Panc1 (cell line): ENCODE data around the gene WDR35. TPM values are rescaled to one million over a fixed set of nuclear protein-coding genes. Genes with fewer than 3 reads are reported as not detected.

Experiments used
- ATAC-seq: fragments of 200-7000 bp; cut with Tn5 transposase; 2 replicates; pipeline ENCODE4 v1.9.1; 2020; ENCODE audit warnings: mild to moderate bottlenecking, moderate library complexity
- BruUV-seq: library from RNA; stranded (reverse); fragments of 400-500 nt; replicated peaks from 2 replicates; lab custom pipeline; 2021; lab: Mats Ljungman, UMichigan
- CTCF ChIA-PET: fragments of 300-600 bp; sonication (Branson Sonifier 250); formaldehyde crosslinking; loops from one replicate; lab custom pipeline; 2022; ENCODE audit warnings: antibody characterized with exemption; lab: Charles Lee
- POLR2A ChIA-PET: fragments of 300-600 bp; sonication (Branson Sonifier 250); formaldehyde crosslinking; loops from one replicate; lab custom pipeline; 2022; ENCODE audit warnings: antibody characterized with exemption; lab: Charles Lee
- DNase-seq: peaks from one replicate; pipeline ENCODE4 v3.0.0-alpha.2; 2010; ENCODE audit warnings: low read depth, low spot score
- H3K27ac ChIP-seq: 2 replicates; pipeline ENCODE4 v1.5.1; 2011; ENCODE audit warnings: mild to moderate bottlenecking, low read length, inconsistent platforms
- H3K27me3 ChIP-seq: fragments of 200-500 bp; sonication (Bioruptor generic); 2 replicates; pipeline ENCODE4 v1.6.0; 2014; ENCODE audit warnings: low read length, inconsistent platforms; ENCODE audit not compliant: control insufficient read depth, insufficient read depth
- H3K36me3 ChIP-seq: fragments of 200-500 bp; sonication (Bioruptor generic); 2 replicates; pipeline ENCODE4 v1.5.1; 2014; ENCODE audit warnings: inconsistent platforms, mild to moderate bottlenecking, low read length, moderate library complexity; ENCODE audit not compliant: control insufficient read depth, insufficient read depth
- H3K4me1 ChIP-seq: 2 replicates; pipeline ENCODE4 v1.5.1; 2011; ENCODE audit warnings: inconsistent platforms, mild to moderate bottlenecking, low read length, moderate library complexity; ENCODE audit not compliant: control insufficient read depth, insufficient read depth
- H3K4me3 ChIP-seq, 2 experiments: 2 replicates each; pipeline ENCODE4 v1.5.1; 2011 to 2012; ENCODE audit warnings: low read depth in 2 of 2, low read length in 2 of 2, mild to moderate bottlenecking in 2 of 2, inconsistent platforms in 1 of 2, moderate library complexity in 1 of 2
- H3K9me3 ChIP-seq: fragments of 200-500 bp; sonication (Bioruptor generic); 2 replicates; pipeline ENCODE4 v1.5.1; 2014; ENCODE audit warnings: low read depth, mild to moderate bottlenecking, inconsistent platforms, low read length, moderate library complexity; ENCODE audit not compliant: control insufficient read depth, insufficient read depth
- CTCF ChIP-seq: fragments of 450-650 bp; IDR thresholded peaks from 2 replicates; pipeline ENCODE4 v1.5.1; 2017; ENCODE audit warnings: mild to moderate bottlenecking
- POLR2AphosphoS5 ChIP-seq: IDR thresholded peaks from 2 replicates; pipeline ENCODE4 v1.6.1; 2012; ENCODE audit warnings: mild to moderate bottlenecking, low read depth, low read length, moderate library complexity
- REST ChIP-seq, 2 experiments: IDR thresholded peaks; 2 replicates each; pipeline ENCODE4 v1.6.1; 2011 to 2012; ENCODE audit warnings: low read depth in 2 of 2, control low read depth in 1 of 2, low read length in 1 of 2, mild to moderate bottlenecking in 1 of 2, moderate library complexity in 1 of 2; ENCODE audit not compliant: insufficient read depth in 1 of 2
- SIN3A ChIP-seq: IDR thresholded peaks from 2 replicates; pipeline ENCODE4 v1.6.1; 2012; ENCODE audit warnings: low read depth, mild to moderate bottlenecking, low read length, moderate library complexity, borderline replicate concordance; ENCODE audit not compliant: insufficient read depth
- TCF7L2 ChIP-seq: IDR thresholded peaks from 2 replicates; pipeline ENCODE4 v1.6.1; 2011; ENCODE audit warnings: mild to moderate bottlenecking, low read depth, low read length, inconsistent platforms
- in situ Hi-C: cut with HindIII; loops from 2 replicates; pipeline ENCODE4 v1.10.0; 2016; ENCODE audit warnings: low sequenced_read_pairs, low pct_unique_long_range_greater_than_20kb
- intact Hi-C: fragments of 100-400 bp; cut with micrococcal nuclease; formaldehyde crosslinking; loops from one replicate; pipeline ENCODE4 v1.10.0; 2022; ENCODE audit not compliant: unreplicated experiment
- total RNA-seq: library from RNA; stranded (reverse); gene quantifications from one replicate; pipeline ENCODE4 v1.2.1, GENCODE V29; 2021; ENCODE audit not compliant: unreplicated experiment

Gene WDR35
- total RNA-seq, 1 experiment from 2014 or later: 13.8 TPM

DNA sequence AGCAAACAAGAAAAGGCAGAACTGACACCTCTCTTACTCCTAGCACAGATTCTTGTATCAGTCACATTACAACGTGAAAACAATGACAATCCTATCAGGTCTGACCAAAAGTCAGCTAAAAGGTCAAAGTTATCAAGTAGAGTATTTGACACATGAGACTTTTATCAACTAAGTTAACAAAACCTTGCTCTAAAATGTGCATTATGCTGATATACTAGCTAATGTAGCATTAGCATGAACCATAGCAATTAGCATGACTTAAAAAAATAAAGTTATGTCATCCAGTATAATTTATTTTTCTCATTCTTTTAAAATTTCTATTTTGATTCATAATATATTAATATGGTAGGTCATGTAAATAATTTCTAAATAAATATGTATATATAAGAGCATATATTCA, 46.7 kb downstream of the WDR35 start:
- ATAC-seq (no peak), DNase-seq (no peak)
- no peaks in the 10 kb centered on the region for H3K27me3 ChIP-seq
- peaks cover 11% of the 10 kb centered on the region; the same call in 1 of the 2 replicates for H3K36me3 ChIP-seq
- no TSS peak for BruUV-seq
- H3K27ac ChIP-seq: no peak overlapping the region
- TF ChIP-seq SIN3A (no peak), CTCF (no peak), TCF7L2 (no peak), REST (IDR thresholded peaks at IDR 0.05; ENCODE audit: insufficient read depth in 1 of 2, low read depth in 2 of 2, low read length in 1 of 2) (no peak), POLR2AphosphoS5 (no peak)
- POLR2A ChIA-PET: no interaction called here
- CTCF ChIA-PET: no interaction called here
- peaks cover 9% of the 10 kb centered on the region; the same call in 1 of the 2 replicates for H3K4me1 ChIP-seq
- H3K4me3 ChIP-seq: no peak overlapping the region
- in situ Hi-C loops: no loop called here
- intact Hi-C loops: no loop called here
- H3K9me3 ChIP-seq: no peaks in the 10 kb centered on the region

GRCh38 chr2:19942199-19942598, 47.7 kb downstream of the WDR35 start:
- H3K27me3 ChIP-seq: no peaks in the 10 kb centered on the region
- in situ Hi-C loops (no loop called here), intact Hi-C loops (no loop called here)
- ATAC-seq: no peak
- ChIA-PET POLR2A (interaction anchor here (0.6 kb wide), 1 partner anchor 1496 kb away, joined by 3 read pairs; no protein-coding TSS in a partner anchor), CTCF (no interaction called here)
- peaks cover 17% of the 10 kb centered on the region for H3K36me3 ChIP-seq
- no TSS peak for BruUV-seq
- H3K9me3 ChIP-seq: no peaks in the 10 kb centered on the region
- no peak for TF ChIP-seq TCF7L2
- DNase-seq: no peak
- no peak overlapping the region for H3K4me3 ChIP-seq
- H3K4me1 ChIP-seq: peaks cover 3% of the 10 kb centered on the region; the same call in 1 of the 2 replicates
- no peak overlapping the region for H3K27ac ChIP-seq

GRCh38 chr2:19937004-19937403, 52.9 kb downstream of the WDR35 start:
- H3K9me3 ChIP-seq: no peaks in the 10 kb centered on the region
- in situ Hi-C loops (no loop called here), intact Hi-C loops (no loop called here)
- no peak overlapping the region for H3K4me3 ChIP-seq
- H3K36me3 ChIP-seq: peaks cover 25% of the 10 kb centered on the region
- POLR2A ChIA-PET: no interaction called here
- DNase-seq (no peak), ATAC-seq (no peak)
- TF ChIP-seq POLR2AphosphoS5: no peak
- TF ChIP-seq REST (IDR thresholded peaks at IDR 0.05; ENCODE audit: insufficient read depth in 1 of 2, low read depth in 2 of 2, low read length in 1 of 2): no peak
- no peak for TF ChIP-seq TCF7L2
- TF ChIP-seq SIN3A: no peak
- no peak for TF ChIP-seq CTCF
- no peak overlapping the region; the same call in 1 of the 2 replicates for H3K27ac ChIP-seq
- H3K4me1 ChIP-seq: peaks cover 23% of the 10 kb centered on the region
- no peaks in the 10 kb centered on the region for H3K27me3 ChIP-seq
- no TSS peak for BruUV-seq
- CTCF ChIA-PET: no interaction called here
